Measurements from ENCODE around the gene APCDD1L. TPM values are rescaled to one million over a fixed set of nuclear protein-coding genes. Genes with fewer than 3 reads are reported as not detected.

APCDD1L gene
- total RNA-seq, 1 experiment from 2014 or later: 2.4 TPM

Other genes starting within 250 kb of the APCDD1L start
- 5.7 to 6.6 TPM (median 6.0 TPM) in 3 replicates for gene RAB22A, start 205.7 kb downstream of the APCDD1L start, total RNA-seq (2021)
- gene VAPB, start 126.2 kb downstream of the APCDD1L start, total RNA-seq (2021): 46.6 to 55.8 TPM (median 54.8 TPM) in 3 replicates
- gene STX16, start 135.9 kb upstream of the APCDD1L start, total RNA-seq (2021): 89.1 to 116 TPM (median 113 TPM) in 3 replicates
- gene NPEPL1, start 177.4 kb upstream of the APCDD1L start, total RNA-seq (2021): 35.3 to 39.9 TPM (median 35.8 TPM) in 3 replicates